ENCODE results near the gene ATP6V1B1. TPM values are rescaled to one million over a fixed set of nuclear protein-coding genes. Genes with fewer than 3 reads are reported as not detected.
A peak's percentile ranks its signal among the peaks of the same experiment; 100 is the strongest.

The ATP6V1B1 gene
- total RNA-seq, 4 donors from 2014 or later, result 1.2 to 2.5 TPM; not detected in 2

DNA sequence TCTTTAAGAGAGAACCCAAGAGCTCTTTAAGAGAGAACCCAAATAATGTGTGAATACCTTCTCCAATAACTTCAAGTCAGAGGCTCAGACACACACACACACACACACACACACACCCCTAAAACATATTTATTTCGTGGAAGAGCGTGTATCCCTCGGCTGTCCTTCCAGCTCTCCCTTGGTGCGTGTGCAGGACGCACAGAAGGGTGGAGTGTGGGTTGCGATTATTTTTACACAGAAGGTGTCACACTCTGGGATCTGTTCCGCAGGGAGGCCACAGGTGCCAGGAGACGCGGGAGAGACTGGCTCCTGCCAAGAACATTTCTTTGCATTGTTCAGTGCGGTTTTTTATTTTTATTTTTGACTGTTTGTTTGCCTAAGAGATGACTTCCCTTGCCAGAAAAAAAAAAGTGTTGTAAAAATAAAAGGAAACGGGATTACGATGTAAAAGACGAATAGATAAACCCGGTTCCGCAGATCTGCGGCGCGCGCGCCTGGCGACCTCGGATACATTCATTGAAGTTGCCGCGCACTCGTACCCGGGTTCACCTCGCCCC lies 47.3 kb upstream of the ATP6V1B1 start:
- H3K4me1 ChIP-seq, result peaks cover 0 to 34% (median 5%) of the 10 kb centered on the region in 4 donors
- H3K27ac ChIP-seq, result no peak overlapping the region
- no peak for DNase-seq (ENCODE audit: low spot score in 2 of 2)
- peak overlapping the region in 1 of 4 donors; percentile 17 for H3K4me3 ChIP-seq
- no peaks in the 10 kb centered on the region for H3K36me3 ChIP-seq
- TF ChIP-seq, protein P1, sequence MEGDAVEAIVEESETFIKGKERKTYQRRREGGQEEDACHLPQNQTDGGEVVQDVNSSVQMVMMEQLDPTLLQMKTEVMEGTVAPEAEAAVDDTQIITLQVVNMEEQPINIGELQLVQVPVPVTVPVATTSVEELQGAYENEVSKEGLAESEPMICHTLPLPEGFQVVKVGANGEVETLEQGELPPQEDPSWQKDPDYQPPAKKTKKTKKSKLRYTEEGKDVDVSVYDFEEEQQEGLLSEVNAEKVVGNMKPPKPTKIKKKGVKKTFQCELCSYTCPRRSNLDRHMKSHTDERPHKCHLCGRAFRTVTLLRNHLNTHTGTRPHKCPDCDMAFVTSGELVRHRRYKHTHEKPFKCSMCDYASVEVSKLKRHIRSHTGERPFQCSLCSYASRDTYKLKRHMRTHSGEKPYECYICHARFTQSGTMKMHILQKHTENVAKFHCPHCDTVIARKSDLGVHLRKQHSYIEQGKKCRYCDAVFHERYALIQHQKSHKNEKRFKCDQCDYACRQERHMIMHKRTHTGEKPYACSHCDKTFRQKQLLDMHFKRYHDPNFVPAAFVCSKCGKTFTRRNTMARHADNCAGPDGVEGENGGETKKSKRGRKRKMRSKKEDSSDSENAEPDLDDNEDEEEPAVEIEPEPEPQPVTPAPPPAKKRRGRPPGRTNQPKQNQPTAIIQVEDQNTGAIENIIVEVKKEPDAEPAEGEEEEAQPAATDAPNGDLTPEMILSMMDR (IDR thresholded peaks at IDR 0.05), result no peak
- TF ChIP-seq POLR2A (IDR thresholded peaks at IDR 0.05) (no peak), EP300 (IDR thresholded peaks at IDR 0.05) (no peak)
- WGBS, 2 donors, result 4 to 8% methylated on average over 27 of the region's 27 CpGs
- peaks cover 0 to 1% (median 0%) of the 10 kb centered on the region in 4 donors for H3K9me3 ChIP-seq
- peaks cover 0 to 97% of the 10 kb centered on the region in 2 donors for H3K27me3 ChIP-seq

DNA sequence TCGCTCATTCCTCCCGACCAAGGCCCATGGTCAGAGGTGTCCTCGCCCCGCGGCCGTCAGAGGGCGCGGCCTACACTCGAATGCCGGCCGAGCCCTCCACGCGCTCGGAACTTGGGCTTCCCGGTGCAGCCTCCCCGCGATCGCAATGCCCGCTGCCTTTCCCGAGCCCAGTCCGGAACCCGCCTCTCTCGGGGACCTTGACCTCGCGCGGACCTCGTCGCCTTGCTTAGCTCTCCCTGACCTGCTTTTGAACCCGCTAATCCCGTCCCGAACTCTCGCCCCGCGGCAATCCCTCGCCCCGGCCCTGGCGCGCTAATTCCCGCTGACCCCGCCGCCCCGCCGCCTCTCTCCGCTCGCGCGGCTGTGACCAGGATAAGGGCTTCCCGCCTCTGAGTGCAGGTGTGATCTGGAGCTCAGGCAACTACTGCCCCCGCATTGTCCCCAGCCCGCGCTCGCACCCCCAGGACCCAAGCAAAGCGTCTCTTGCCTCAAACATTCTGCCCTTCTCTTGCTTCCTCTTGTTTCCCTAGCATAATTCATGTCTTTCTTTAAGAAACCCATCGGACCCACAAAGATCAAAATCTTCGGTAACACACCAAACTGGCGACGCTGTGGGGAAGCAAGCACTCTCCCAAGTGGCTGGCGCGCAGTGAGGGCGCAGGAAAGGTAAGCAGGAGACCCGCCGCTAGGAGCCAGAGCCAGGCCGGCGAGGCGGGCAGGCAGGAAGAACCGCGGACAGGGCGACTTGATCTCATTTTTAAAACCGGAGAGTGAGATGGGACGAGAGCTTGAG lies 46.6 kb upstream of the ATP6V1B1 start:
- Histone ChIP-seq H3K4me3 (peak overlapping the region in 1 of 4 donors; percentile 17), H3K27ac (no peak overlapping the region), H3K36me3 (no peaks in the 10 kb centered on the region), H3K9me3 (no peaks in the 10 kb centered on the region), H3K27me3 (peaks cover 0 to 90% of the 10 kb centered on the region in 2 donors), H3K4me1 (peaks cover 0 to 34% (median 5%) of the 10 kb centered on the region in 4 donors)
- TF ChIP-seq EP300 (IDR thresholded peaks at IDR 0.05), result no peak
- TF ChIP-seq, protein P1 (IDR thresholded peaks at IDR 0.05), result no peak
- no peak for TF ChIP-seq POLR2A (IDR thresholded peaks at IDR 0.05)
- WGBS, 2 donors, result 23 to 32% methylated on average over 68 to 69 of the region's 70 CpGs
- DNase-seq (ENCODE audit: low spot score in 2 of 2), result no peak

DNA sequence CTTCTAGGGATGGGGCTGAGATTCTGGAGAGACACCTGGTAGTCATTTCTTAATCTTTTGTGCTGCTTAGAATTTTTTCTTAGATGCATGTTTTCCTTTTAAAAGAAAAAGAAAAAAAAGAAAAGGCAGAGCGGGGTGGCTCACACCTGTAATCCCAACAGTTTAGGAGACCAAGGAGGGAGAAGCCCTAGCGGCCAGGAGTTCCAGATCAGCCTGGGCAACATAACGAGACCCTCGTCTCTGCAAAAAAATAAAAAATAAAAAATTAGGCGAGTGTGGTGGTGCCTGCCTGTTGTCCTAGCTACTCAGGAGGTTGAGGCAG lies 46.0 kb upstream of the ATP6V1B1 start:
- Histone ChIP-seq H3K4me1 (peaks cover 0 to 34% (median 5%) of the 10 kb centered on the region in 4 donors), H3K27ac (no peak overlapping the region), H3K27me3 (peaks cover 0 to 90% of the 10 kb centered on the region in 2 donors), H3K36me3 (no peaks in the 10 kb centered on the region), H3K9me3 (no peaks in the 10 kb centered on the region), H3K4me3 (no peak overlapping the region)
- TF ChIP-seq EP300 (IDR thresholded peaks at IDR 0.05), result no peak
- TF ChIP-seq POLR2A (IDR thresholded peaks at IDR 0.05), result no peak
- TF ChIP-seq, protein P1 (IDR thresholded peaks at IDR 0.05), result no peak
- 63 to 82% methylated on average over 5 of the region's 5 CpGs for WGBS, 2 donors
- DNase-seq (ENCODE audit: low spot score in 2 of 2), result no peak

DNA sequence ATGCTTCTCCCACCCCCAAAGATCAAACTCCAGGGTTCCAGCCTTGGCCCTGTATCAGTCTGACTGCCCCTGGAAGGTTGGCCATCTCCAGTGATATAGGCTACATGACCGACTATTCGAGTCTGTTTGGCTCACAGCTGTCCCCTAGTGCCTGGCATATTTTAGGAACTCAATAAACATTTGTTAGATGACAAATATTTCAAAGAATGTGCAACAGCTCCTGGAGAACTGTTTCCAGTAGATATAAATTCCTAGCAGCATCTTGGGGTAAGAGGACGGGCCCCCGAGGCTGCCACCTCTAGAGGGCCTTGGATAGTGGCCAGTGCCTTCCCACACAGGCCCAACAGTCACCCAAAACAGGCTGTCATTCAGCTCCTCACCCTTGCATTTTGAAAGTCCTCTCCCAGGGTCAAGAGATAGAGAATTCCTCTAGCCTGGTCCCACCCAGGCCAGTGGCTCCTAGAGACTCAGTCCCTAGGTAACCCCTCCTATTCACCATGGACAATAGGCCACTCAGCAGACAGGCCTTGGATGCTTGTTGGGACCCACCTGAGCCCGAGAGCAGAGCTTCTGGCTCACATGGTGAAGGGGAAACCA lies 45.1 kb upstream of the ATP6V1B1 start:
- H3K4me3 ChIP-seq, result no peak overlapping the region
- TF ChIP-seq POLR2A (IDR thresholded peaks at IDR 0.05) (no peak), EP300 (IDR thresholded peaks at IDR 0.05) (no peak)
- TF ChIP-seq, protein P1 (IDR thresholded peaks at IDR 0.05), result no peak
- no peaks in the 10 kb centered on the region for H3K9me3 ChIP-seq
- WGBS, 2 donors, result 51 to 66% methylated on average over 5 of the region's 5 CpGs
- peaks cover 0 to 90% of the 10 kb centered on the region in 2 donors for H3K27me3 ChIP-seq
- DNase-seq (ENCODE audit: low spot score in 2 of 2), result no peak
- no peak overlapping the region for H3K27ac ChIP-seq
- H3K4me1 ChIP-seq, result peaks cover 0 to 34% (median 5%) of the 10 kb centered on the region in 4 donors
- H3K36me3 ChIP-seq, result no peaks in the 10 kb centered on the region

Data from tibial nerve (tissue), 4 donors.